GM12878 (cell line): ENCODE results near the gene TSPAN11. TPM values are rescaled to one million over a fixed set of nuclear protein-coding genes. Genes with fewer than 3 reads are reported as not detected.

Source experiments
- CBFB ChIP-seq: IDR thresholded peaks from 2 replicates; pipeline ENCODE4 v1.6.1; 2016; ENCODE audit warnings: antibody characterized with exemption, low read depth
- EZH2 ChIP-seq: IDR thresholded peaks from 2 replicates; pipeline ENCODE4 v1.6.1; 2012; ENCODE audit warnings: low read depth, mild to moderate bottlenecking, control low read depth, inconsistent platforms, low read length, borderline replicate concordance; ENCODE audit not compliant: control insufficient read depth
- IKZF2 ChIP-seq, 2 experiments: fragments of 450-650 bp; IDR thresholded peaks; 2 replicates each; pipeline ENCODE4 v1.6.1; 2017; ENCODE audit warnings: mild to moderate bottlenecking in 2 of 2, moderate library complexity in 2 of 2
- NR2C1 ChIP-seq: fragments of 450-650 bp; IDR thresholded peaks from 2 replicates; pipeline ENCODE4 v1.6.1; 2017; ENCODE audit warnings: antibody characterized with exemption, mild to moderate bottlenecking, moderate library complexity
- RAD21 ChIP-seq: IDR thresholded peaks from 2 replicates; pipeline ENCODE4 v1.6.1; 2011; ENCODE audit warnings: mild to moderate bottlenecking, low read depth, low read length, moderate library complexity; ENCODE audit not compliant: insufficient read depth
- RUNX3 ChIP-seq: IDR thresholded peaks from 2 replicates; pipeline ENCODE4 v1.6.1; 2012; ENCODE audit warnings: low read length, inconsistent platforms
- SMAD5 ChIP-seq: IDR thresholded peaks from 2 replicates; pipeline ENCODE4 v1.6.1; 2016; ENCODE audit warnings: antibody characterized with exemption, low read depth
- polyA plus RNA-seq, 11 experiments: library from polyadenylated mRNA; depleted of rRNA in 4 of 11; unstranded in 6 of 11; stranded (reverse) in 5 of 11; fragments of >200 nt; fragmentation: Nextera tagmentation in 4 of 11; fragmentation: Illumina TruSeq in 1 of 11; extraction: Ambion mirVana in 4 of 11; extraction: Trizol in 1 of 11; gene quantifications; 1 replicate in 1 of 11; 2 replicates in 10 of 11; pipeline versions ENCODE4 v1.2.1 to v1.2.3, GENCODE V29; 2011 to 2016; ENCODE audit warnings: inconsistent platforms in 2 of 11, missing spikeins in 2 of 11, low read depth in 1 of 11
- total RNA-seq, 4 experiments: library from RNA; depleted of rRNA in 3 of 4; stranded (reverse); fragments of >200 nt in 3 of 4; fragmentation: Illumina TruSeq in 1 of 4; extraction: Trizol in 1 of 4; gene quantifications; 2 replicates each; pipeline versions ENCODE4 v1.2.1 to v1.2.3, GENCODE V29; 2013 to 2021
- TF ChIP-seq, protein P1 (sequence below): fragments of 450-650 bp; formaldehyde crosslinking; IDR thresholded peaks from 2 replicates; pipeline ENCODE4 v1.4.0; 2020; ENCODE audit warnings: mild to moderate bottlenecking, moderate library complexity
- TF ChIP-seq, protein P2 (sequence below): fragments of 450-650 bp; IDR thresholded peaks from 2 replicates; pipeline ENCODE4 v1.6.1; 2017; ENCODE audit warnings: mild to moderate bottlenecking, moderate library complexity

Gene TSPAN11
- total and polyA plus RNA-seq, 10 of the 15 experiments (the other 5 are each of a cell fraction or from before 2014, with no cell fraction given) = under 0.01 to 0.27 (median 0.04) TPM; not detected in 6

DNA sequence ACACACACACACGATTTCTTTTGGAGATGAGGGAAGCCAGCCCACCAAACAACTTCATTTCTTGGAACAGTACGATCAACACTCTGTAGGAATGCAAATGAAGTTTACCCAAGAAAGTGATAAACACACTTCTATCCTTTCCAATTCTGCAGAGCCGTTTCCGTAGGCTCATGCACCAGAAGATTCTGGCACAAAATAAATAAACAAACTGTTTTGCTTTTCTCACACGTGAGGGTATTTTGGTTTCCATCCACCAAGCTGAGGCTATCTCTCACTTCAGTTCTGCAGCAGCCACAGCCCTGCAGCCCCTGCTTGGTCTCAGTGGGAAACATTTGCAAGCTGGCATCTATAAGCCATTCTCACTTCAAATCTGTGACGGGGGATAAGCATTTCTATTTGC is 15.3 kb upstream of the TSPAN11 start (continued):
- TF ChIP-seq RAD21 (no peak), CBFB (no peak), IKZF2 (IDR thresholded peaks at IDR 0.05) (no peak), EZH2 (no peak), RUNX3 (no peak), SMAD5 (no peak), NR2C1 (no peak)
- TF ChIP-seq, protein P1, sequence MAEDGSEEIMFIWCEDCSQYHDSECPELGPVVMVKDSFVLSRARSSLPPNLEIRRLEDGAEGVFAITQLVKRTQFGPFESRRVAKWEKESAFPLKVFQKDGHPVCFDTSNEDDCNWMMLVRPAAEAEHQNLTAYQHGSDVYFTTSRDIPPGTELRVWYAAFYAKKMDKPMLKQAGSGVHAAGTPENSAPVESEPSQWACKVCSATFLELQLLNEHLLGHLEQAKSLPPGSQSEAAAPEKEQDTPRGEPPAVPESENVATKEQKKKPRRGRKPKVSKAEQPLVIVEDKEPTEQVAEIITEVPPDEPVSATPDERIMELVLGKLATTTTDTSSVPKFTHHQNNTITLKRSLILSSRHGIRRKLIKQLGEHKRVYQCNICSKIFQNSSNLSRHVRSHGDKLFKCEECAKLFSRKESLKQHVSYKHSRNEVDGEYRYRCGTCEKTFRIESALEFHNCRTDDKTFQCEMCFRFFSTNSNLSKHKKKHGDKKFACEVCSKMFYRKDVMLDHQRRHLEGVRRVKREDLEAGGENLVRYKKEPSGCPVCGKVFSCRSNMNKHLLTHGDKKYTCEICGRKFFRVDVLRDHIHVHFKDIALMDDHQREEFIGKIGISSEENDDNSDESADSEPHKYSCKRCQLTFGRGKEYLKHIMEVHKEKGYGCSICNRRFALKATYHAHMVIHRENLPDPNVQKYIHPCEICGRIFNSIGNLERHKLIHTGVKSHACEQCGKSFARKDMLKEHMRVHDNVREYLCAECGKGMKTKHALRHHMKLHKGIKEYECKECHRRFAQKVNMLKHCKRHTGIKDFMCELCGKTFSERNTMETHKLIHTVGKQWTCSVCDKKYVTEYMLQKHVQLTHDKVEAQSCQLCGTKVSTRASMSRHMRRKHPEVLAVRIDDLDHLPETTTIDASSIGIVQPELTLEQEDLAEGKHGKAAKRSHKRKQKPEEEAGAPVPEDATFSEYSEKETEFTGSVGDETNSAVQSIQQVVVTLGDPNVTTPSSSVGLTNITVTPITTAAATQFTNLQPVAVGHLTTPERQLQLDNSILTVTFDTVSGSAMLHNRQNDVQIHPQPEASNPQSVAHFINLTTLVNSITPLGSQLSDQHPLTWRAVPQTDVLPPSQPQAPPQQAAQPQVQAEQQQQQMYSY (CRISPR knock-in tag) = no peak
- TF ChIP-seq, protein P2, sequence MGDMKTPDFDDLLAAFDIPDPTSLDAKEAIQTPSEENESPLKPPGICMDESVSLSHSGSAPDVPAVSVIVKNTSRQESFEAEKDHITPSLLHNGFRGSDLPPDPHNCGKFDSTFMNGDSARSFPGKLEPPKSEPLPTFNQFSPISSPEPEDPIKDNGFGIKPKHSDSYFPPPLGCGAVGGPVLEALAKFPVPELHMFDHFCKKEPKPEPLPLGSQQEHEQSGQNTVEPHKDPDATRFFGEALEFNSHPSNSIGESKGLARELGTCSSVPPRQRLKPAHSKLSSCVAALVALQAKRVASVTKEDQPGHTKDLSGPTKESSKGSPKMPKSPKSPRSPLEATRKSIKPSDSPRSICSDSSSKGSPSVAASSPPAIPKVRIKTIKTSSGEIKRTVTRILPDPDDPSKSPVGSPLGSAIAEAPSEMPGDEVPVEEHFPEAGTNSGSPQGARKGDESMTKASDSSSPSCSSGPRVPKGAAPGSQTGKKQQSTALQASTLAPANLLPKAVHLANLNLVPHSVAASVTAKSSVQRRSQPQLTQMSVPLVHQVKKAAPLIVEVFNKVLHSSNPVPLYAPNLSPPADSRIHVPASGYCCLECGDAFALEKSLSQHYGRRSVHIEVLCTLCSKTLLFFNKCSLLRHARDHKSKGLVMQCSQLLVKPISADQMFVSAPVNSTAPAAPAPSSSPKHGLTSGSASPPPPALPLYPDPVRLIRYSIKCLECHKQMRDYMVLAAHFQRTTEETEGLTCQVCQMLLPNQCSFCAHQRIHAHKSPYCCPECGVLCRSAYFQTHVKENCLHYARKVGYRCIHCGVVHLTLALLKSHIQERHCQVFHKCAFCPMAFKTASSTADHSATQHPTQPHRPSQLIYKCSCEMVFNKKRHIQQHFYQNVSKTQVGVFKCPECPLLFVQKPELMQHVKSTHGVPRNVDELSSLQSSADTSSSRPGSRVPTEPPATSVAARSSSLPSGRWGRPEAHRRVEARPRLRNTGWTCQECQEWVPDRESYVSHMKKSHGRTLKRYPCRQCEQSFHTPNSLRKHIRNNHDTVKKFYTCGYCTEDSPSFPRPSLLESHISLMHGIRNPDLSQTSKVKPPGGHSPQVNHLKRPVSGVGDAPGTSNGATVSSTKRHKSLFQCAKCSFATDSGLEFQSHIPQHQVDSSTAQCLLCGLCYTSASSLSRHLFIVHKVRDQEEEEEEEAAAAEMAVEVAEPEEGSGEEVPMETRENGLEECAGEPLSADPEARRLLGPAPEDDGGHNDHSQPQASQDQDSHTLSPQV = no peak
